GM04503 (cell line): ENCODE measurements around the gene PALS2.

Source experiments
- DNase-seq: peaks from one replicate; pipeline ENCODE4 v3.0.0-alpha.2; 2012; ENCODE audit warnings: low read depth

The PALS2 gene

GRCh38 chr7:24572997-24573553 is at the start of gene PALS2:
TSS of gene PALS2 (plus strand) at chr7:24573452. CDS start at chr7:24623668, 50,216 bp downstream.
- DNase-seq: no peak

GRCh38 chr7:24531255-24531654 is 42.0 kb upstream of the PALS2 start:
- DNase-seq: no peak

GRCh38 chr7:24536682-24537081 is 36.6 kb upstream of the PALS2 start:
- no peak for DNase-seq

- no peak for DNase-seq
These were observed 32.3 kb upstream of the PALS2 start for GRCh38 chr7:24540956-24541355.

DNA sequence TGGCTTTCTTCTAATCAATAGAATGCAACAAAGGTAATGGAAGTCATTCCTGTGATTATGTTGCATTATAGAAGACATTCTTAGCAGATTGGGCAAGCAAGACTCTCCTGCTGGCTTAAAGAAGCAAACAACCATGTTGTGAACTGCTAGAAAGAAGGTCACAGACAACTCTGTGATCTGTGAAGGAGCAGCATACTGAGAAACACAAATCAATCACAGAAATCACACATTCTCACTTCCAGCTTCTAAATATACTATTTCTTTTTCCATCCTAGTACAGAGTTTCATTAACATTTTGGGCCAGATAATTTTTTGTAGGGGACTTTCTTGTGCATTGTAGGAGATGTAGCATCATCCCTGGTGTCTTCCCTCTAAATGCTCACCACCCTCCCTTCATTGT is 28.0 kb upstream of the PALS2 start:
- DNase-seq: no peak

- no peak for DNase-seq
These were observed 24.9 kb upstream of the PALS2 start for GRCh38 chr7:24548390-24548789.

- DNase-seq: no peak
These were observed 23.3 kb upstream of the PALS2 start for GRCh38 chr7:24549991-24550390.

DNA sequence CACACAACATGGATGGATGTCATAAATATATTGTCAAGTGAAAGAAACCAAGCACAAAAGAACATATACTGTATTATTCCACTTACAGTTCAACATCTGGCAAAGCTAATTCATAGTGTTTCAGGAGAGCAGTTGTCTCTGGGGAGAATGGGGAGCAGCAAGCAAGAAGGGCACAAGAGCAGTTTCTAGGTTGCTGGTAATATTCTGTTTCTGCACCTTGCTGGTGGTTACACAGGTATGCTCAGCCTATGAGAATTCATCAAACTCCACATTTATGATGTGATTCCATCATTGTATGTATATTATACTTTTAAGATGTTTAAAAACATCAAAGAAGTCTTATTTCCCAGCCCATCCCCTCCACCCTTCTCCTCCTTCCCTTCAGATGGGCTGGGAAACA is 18.1 kb upstream of the PALS2 start:
- no peak for DNase-seq

GRCh38 chr7:24555719-24556118 is 17.5 kb upstream of the PALS2 start:
- DNase-seq: no peak

DNA sequence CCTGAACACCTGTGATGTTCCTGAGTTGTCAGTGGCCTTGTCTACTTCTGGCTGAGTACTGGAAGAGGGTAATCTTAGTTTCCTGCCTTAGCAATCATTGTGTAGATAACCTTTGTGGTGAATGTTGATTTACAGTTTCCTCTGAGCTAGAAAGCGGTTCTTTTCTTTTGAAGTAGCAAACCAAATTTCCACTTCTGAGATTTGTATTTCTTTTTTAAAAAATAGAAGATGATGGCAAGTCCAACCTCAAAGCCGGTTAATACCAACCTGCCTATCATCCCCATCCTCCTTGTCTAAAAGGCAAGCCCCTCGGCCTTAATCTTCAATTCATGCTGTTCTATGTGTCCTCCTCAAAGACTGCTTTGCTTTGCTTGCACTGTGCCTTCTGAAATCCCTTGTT is 12.5 kb upstream of the PALS2 start:
- DNase-seq: no peak

DNA sequence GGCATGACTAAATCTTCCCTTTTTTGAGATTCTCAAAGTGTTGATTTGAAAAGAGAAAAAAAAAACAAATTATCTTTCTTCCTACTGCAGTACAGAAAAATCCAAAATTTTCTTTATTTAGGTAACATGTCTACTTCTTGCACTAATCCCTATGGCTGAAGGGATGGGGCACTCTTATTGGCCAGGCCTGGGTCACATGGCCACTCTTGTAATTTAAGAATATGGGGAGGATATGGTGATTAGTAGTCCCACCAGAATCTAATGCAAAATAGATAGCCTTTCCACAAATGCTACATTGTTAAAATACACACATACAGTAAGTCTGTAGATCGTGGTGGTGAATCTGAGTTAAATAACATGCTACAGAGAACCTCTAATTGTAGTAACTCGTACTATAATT is 7.0 kb upstream of the PALS2 start:
- no peak for DNase-seq

DNA sequence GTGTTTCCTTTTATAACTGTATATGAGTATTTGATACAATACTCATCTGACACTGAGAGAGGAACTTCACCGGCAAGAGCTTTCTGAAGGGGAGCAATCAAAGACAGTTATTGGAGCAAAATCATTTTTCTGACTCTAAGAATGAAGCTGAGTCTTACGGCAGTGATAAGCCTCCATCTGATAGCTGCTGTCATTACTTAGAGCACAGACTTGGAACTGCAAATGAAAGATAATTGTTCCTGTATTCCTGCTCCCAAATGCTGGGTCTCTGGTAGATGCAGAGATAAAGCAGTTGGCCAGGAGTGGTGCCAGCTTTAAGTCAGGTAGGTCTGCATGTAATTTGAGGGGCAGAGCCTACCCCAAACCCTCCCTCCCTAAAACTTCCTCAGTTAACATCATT is 2.3 kb upstream of the PALS2 start:
- DNase-seq: no peak

DNA sequence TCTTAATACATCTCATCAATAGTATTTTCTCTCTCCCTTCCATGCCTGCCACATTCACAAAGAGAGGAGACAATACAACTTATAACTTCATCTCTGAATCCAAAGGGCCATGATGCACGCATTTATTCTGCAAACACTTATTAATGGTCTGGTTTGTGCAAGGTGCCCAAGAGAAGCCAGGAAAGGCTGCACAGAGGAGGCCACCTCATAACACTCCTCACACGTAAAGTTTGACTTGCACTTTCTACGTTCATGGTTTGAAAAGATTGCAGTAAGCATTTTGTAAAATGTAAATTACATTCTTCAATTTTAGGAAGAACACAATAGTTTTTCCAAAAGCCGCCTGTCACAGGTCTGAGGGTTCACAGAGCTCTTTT is 1.2 kb upstream of the PALS2 start:
- DNase-seq: no peak

GRCh38 chr7:24572393-24572996 is 757 bp upstream of the PALS2 start:
- DNase-seq: no peak

DNA sequence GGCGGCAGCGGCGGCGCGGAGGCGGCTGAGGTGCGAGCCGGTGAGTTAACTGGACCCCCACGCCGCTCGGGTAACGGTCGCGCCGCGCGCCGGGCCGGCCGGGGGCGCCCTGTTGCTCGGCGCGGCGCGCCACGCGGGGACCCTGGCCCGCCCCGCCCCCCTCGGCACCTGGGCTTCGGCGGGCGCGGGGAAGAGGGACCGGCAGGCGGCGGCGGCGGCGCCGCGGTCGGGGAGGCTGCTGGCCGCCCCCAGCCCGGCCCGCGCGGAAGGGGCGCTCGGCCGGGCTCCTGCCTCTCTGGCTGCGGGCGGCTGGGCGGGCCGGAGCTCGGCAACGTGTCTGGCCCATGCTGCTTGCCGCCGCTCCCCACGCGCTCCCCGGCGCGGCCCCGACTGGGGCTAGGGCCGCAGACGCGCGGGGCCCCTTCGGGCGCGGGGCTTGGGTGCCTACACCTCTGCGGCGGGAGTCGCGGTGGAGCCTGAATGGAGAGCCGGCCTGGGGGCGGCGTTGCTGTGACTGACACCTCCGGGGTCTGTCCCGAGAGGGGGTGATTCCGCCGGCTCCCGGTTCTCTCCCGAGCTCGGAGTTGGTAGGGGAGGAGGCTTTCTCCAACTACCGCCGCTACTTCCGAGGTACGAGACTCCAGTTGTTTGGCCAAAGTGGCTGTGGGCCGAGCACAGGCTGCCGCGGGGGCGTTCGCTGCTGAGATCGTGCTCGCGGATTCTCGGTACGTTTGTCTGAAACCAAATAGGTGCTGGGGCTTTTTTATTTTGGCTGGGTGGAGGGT is 494 bp downstream of the PALS2 start:
- no peak for DNase-seq

- DNase-seq: no peak
These were observed 1.1 kb downstream of the PALS2 start for GRCh38 chr7:24574386-24574785.

DNA sequence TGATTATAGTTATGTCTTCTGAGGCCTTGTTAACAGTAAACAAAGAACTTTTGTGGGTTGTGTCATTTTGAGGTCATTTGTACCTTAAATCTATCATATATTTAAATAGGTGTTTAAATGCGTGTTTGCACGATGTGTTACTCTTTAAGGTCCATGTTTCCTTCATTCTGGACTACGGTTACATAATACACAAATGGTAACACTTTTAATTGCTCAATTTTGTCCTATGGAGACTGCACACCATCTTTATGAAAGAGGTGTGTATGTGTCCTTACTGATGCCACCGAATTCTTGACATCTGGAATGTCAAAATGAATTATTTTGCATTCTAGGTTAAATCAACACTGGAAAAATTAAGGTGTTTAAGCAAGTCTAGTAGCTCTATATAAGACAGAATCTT is 1.7 kb downstream of the PALS2 start:
- DNase-seq: no peak

GRCh38 chr7:24576171-24577025 is 3.1 kb downstream of the PALS2 start:
- no peak for DNase-seq

DNA sequence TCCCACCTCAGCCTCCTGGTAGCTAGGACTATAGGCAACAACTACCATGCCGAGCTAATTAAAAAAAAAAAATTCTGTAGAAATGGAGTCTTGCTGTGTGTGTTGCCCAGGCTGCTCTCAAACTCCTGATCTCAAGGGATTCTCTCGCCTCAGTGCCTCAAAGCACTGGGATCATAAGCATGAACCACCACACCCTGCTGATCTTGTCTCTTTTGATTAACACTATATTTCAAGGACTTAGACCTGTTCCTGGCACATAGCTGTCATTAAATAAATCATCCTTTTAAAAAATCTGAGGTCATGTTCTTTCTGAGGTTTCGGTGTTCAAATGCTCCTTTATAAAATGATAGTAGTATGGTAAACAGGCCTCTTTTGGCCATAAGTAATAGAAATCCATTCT is 4.8 kb downstream of the PALS2 start:
- DNase-seq: no peak

DNA sequence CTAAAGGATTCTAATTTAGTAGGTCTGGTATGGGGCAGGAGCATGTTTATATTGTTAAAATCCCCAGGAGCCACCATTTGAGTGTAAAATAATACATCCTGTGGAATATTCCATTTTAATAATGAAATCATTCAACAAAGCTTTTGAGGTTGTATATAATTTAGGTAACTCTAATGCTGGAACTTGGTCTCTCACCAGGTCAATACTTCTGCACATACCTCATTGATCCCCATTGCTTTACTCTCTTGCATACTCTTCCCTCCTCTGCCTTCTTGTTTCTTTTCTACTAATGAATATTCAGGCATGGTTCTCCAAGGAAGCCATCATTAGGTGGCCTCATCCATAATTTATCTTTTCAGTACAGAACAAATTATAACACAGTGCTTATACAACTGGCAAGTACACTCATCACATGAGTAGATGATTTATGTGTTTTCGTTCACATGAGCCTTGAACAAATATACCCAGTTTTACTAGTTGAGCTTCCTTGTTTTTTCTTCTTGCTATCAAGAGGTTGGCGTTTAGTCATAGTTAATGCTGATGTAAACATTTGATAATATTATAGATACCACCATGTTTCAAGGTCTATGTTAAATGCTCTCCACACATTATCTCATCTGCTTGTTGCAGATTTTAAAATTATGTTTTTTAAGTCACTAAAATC is 7.2 kb downstream of the PALS2 start:
- no peak for DNase-seq

DNA sequence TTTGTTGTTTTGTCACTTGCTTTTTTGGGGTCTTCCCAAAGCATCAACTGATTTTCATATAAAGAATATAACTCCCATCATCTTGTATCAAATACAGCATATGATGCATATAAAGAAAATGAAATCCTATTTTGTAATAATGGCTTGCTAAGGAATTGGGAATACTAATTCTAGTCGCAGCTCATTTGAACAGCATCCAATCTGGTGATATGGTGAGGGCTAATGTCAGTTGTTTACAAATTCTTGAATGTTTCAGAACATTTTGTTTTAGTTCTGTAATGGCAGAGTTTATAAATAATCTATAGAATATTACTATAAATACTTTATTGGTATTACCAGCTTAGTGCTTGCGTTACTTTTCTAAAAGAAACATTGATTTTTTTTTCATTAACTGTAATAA is 8.9 kb downstream of the PALS2 start:
- DNase-seq: no peak

DNA sequence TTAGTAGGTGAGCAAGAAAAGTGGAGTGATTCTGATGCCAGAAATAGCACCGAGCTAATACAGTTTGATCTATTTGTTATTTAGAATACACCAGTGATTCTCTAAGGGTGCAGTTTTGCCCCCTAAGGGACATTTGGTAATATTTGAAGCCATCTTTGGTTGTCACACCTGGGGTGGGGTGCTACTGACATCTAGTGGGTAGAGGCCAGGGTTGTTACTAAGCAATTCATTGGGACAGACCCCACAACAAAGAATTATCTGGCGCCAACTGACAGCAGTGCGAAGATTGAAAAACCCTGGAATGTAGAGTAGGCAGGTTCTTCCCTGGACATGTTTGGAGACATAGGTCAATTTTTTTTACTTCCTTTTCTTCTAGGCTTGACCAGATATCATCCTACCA is 14.6 kb downstream of the PALS2 start:
- DNase-seq: no peak
